CD4-positive, alpha-beta T cell (primary cell): ENCODE data around the gene NAXE. TPM values are rescaled to one million over a fixed set of nuclear protein-coding genes. Genes with fewer than 3 reads are reported as not detected.
"Not testable (repeated sequence)": the region's sequence is repeated elsewhere in the genome, so short reads cannot be mapped to it uniquely, and the experiment has no call there.

Experiments used
- ATAC-seq: fragments of 200-7000 bp; cut with Tn5 transposase; one replicate; pipeline ENCODE4 v1.10.0; 2022; ENCODE audit warnings: mild to moderate bottlenecking; ENCODE audit not compliant: poor library complexity
- CTCF ChIA-PET: fragments of 350-600 bp; sonication (Branson Sonifier 250); formaldehyde crosslinking; loops from one replicate; lab custom pipeline; 2021; ENCODE audit warnings: antibody characterized with exemption, inconsistent platforms; lab: Charles Lee
- POLR2A ChIA-PET: fragments of 350-600 bp; sonication (Branson Sonifier 250); formaldehyde crosslinking; loops from one replicate; lab custom pipeline; 2021; ENCODE audit warnings: antibody characterized with exemption, inconsistent platforms; lab: Charles Lee
- DNase-seq, 14 experiments: peaks; one replicate each; pipeline ENCODE4 v3.0.0-alpha.2; 2013 to 2020; ENCODE audit warnings: mixed read lengths in 2 of 14
- H3K27ac ChIP-seq, 2 donors: one replicate each; pipeline versions ENCODE4 v1.5.1 to v1.7.0; 2013; ENCODE audit warnings: low read length in 2 of 2, low read depth in 1 of 2, mild to moderate bottlenecking in 1 of 2
- H3K27me3 ChIP-seq, 2 experiments: 1 replicate in 1 of 2; 2 replicates in 1 of 2; pipeline versions ENCODE4 v1.6.1 to v1.7.0; 2013; ENCODE audit warnings: low read length in 2 of 2, control low read depth in 1 of 2, mild to moderate bottlenecking in 1 of 2, moderate library complexity in 1 of 2; ENCODE audit not compliant: insufficient read depth in 2 of 2, control insufficient read depth in 1 of 2
- H3K36me3 ChIP-seq: one replicate; pipeline ENCODE4 v1.6.1; 2013; ENCODE audit warnings: low read length, control low read depth; ENCODE audit not compliant: insufficient read depth
- H3K4me1 ChIP-seq: one replicate; pipeline ENCODE4 v1.6.1; 2013; ENCODE audit warnings: low read length, control low read depth; ENCODE audit not compliant: insufficient read depth
- H3K4me3 ChIP-seq: one replicate; pipeline ENCODE4 v1.5.1; 2013; ENCODE audit warnings: mild to moderate bottlenecking, low read length, moderate library complexity
- H3K9me3 ChIP-seq, 2 experiments: 1 replicate in 1 of 2; 2 replicates in 1 of 2; pipeline versions ENCODE4 v1.6.1 to v1.7.0; 2013; ENCODE audit warnings: low read length in 2 of 2, mild to moderate bottlenecking in 2 of 2, control low read depth in 1 of 2, moderate library complexity in 1 of 2; ENCODE audit not compliant: control insufficient read depth in 1 of 2, insufficient read depth in 1 of 2
- H3K27ac Mint-ChIP-seq: one replicate; pipeline ENCODE4 v1.8.0; 2020; ENCODE audit warnings: mixed read lengths
- H3K27me3 Mint-ChIP-seq: one replicate; pipeline ENCODE4 v1.8.0; 2021; ENCODE audit warnings: mixed read lengths
- H3K36me3 Mint-ChIP-seq: one replicate; pipeline ENCODE4 v1.8.0; 2021; ENCODE audit warnings: low read depth, mixed read lengths
- H3K4me1 Mint-ChIP-seq: one replicate; pipeline ENCODE4 v1.8.0; 2021; ENCODE audit warnings: low read depth, mixed read lengths
- H3K4me3 Mint-ChIP-seq: one replicate; pipeline ENCODE4 v1.8.0; 2020; ENCODE audit warnings: mild to moderate bottlenecking, mixed read lengths
- H3K9me3 Mint-ChIP-seq: one replicate; pipeline ENCODE4 v1.8.0; 2020; ENCODE audit warnings: mixed read lengths
- intact Hi-C, 2 experiments: fragments of 100-400 bp; cut with DNase I in 1 of 2; cut with micrococcal nuclease in 1 of 2; formaldehyde crosslinking; loops; one replicate each; pipeline versions ENCODE4 v1.15.1 to v1.9.0; 2023 to 2025; cut with DNase I, micrococcal nuclease
- total RNA-seq, 174 experiments: library from RNA in 2 of 174; stranded (reverse) in 2 of 174; gene quantifications; one replicate each; pipeline ENCODE4 v1.2.3 and lab custom pipeline; 2021 to 2026
- TF ChIP-seq, protein P1 (sequence below): fragments of 200-600 bp; IDR thresholded peaks from one replicate; pipeline ENCODE4 v1.8.0; 2022; ENCODE audit warnings: antibody characterized with exemption, mild to moderate bottlenecking

NAXE gene
- total RNA-seq, 2 experiments from 2014 or later = 23.3 to 27.8 TPM

DNA sequence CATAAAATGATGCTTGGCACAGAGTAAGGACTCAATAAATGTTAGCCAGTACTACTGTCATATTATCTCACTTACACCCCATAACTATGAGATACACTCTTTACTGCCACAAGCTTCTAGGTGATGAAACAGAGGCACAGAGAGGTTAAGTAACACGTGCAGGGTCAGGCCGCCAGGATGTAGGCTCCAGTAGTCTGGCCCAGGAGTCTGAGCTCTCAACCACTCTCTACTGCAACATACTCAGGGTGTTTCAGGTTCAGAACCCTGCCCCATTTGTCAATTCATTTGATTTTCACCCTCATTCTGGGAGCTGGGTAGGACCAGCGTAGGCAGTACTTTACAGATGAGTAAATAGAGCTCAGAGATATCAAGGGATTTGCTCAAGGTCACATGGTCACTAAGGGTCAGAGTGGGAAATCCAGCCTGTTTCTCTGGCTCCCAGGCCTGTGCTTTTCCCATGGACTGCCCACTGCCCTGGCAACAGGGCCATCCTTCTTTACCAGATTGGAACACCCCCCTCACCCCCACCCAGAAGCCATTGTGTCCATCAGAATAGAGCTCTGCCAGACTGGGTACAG lies 40.4 kb upstream of the NAXE start:
- ChIA-PET CTCF (interaction anchor here (0.9 to 2.3 kb wide), 2 partner anchors 70 to 105 kb away, joined by 3 to 5 read pairs; no protein-coding TSS in a partner anchor), POLR2A (no interaction called here)
- intact Hi-C loops = no loop called here
- Mint-ChIP-seq H3K27me3 (no peaks in the 10 kb centered on the region), H3K4me3 (no peak overlapping the region), H3K4me1 (no peaks in the 10 kb centered on the region), H3K36me3 (no peaks in the 10 kb centered on the region), H3K27ac (no peak overlapping the region), H3K9me3 (no peaks in the 10 kb centered on the region)
- H3K9me3 ChIP-seq = no peaks in the 10 kb centered on the region
- H3K4me3 ChIP-seq = no peak overlapping the region
- DNase-seq = no peak
- no peaks in the 10 kb centered on the region for H3K36me3 ChIP-seq
- ATAC-seq = no peak
- TF ChIP-seq, protein P1, sequence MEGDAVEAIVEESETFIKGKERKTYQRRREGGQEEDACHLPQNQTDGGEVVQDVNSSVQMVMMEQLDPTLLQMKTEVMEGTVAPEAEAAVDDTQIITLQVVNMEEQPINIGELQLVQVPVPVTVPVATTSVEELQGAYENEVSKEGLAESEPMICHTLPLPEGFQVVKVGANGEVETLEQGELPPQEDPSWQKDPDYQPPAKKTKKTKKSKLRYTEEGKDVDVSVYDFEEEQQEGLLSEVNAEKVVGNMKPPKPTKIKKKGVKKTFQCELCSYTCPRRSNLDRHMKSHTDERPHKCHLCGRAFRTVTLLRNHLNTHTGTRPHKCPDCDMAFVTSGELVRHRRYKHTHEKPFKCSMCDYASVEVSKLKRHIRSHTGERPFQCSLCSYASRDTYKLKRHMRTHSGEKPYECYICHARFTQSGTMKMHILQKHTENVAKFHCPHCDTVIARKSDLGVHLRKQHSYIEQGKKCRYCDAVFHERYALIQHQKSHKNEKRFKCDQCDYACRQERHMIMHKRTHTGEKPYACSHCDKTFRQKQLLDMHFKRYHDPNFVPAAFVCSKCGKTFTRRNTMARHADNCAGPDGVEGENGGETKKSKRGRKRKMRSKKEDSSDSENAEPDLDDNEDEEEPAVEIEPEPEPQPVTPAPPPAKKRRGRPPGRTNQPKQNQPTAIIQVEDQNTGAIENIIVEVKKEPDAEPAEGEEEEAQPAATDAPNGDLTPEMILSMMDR = no peak
- no peak overlapping the region for H3K27ac ChIP-seq
- H3K4me1 ChIP-seq = no peaks in the 10 kb centered on the region
- H3K27me3 ChIP-seq = no peaks in the 10 kb centered on the region

DNA sequence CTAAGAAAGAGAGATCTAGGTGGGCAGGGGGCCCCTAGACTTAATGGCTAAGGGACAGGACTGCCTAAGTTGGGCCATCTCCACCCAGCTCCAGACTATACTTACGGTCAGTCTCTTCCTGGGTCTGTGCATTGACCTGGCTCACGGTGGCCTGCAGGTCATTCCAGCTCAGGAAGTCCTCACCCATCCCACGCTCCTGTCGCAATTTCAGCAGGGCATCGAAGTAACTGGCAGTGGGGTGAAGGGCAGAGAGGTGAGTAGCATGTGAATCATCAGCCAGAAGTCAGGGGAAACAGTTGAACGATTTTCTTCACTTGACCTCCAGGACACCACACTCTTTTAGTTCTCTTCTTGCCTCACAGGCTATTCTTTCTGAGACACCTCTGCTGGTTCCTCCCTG lies 39.7 kb upstream of the NAXE start:
- Mint-ChIP-seq H3K9me3 (no peaks in the 10 kb centered on the region), H3K27ac (no peak overlapping the region), H3K4me1 (no peaks in the 10 kb centered on the region), H3K36me3 (no peaks in the 10 kb centered on the region), H3K27me3 (no peaks in the 10 kb centered on the region), H3K4me3 (no peak overlapping the region)
- DNase-seq (peak in 2 of 14 experiments; percentile 32 to 50), ATAC-seq (no peak)
- Histone ChIP-seq H3K9me3 (no peaks in the 10 kb centered on the region), H3K27me3 (no peaks in the 10 kb centered on the region), H3K4me1 (no peaks in the 10 kb centered on the region), H3K4me3 (no peak overlapping the region), H3K27ac (no peak overlapping the region), H3K36me3 (no peaks in the 10 kb centered on the region)
- TF ChIP-seq, protein P1 = no peak
- intact Hi-C loops = no loop called here
- ChIA-PET CTCF (interaction anchor here (2.3 kb wide), 1 partner anchor 71 kb away, joined by 5 read pairs; no protein-coding TSS in a partner anchor), POLR2A (no interaction called here)

DNA sequence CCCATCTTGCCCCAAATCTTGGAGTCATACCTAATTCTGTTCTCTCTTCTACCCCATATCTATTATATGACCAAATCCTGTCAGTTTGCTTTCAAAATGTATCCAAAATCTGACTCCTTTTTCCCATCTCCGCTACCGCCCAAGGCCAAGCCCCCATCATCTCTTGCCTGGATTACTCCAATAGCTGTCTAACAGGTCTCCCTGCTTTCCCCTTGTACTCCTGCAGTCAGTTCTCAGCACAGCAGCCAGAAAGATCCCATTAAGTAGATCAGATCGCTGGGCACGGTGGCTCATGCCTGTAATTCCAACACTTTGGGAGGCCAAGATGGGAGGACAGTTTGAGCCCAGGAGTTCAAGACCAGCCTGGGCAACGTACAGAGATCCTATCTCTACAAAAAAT lies 39.1 kb upstream of the NAXE start:
- H3K4me3 Mint-ChIP-seq = no peak overlapping the region
- H3K36me3 ChIP-seq = no peaks in the 10 kb centered on the region
- H3K9me3 Mint-ChIP-seq = no peaks in the 10 kb centered on the region
- H3K4me1 Mint-ChIP-seq = no peaks in the 10 kb centered on the region
- no peak overlapping the region for H3K27ac ChIP-seq
- no peaks in the 10 kb centered on the region for H3K4me1 ChIP-seq
- CTCF ChIA-PET = interaction anchor here (2.3 kb wide), 1 partner anchor 72 kb away, joined by 5 read pairs; no protein-coding TSS in a partner anchor
- intact Hi-C loops = no loop called here
- no peak overlapping the region for H3K4me3 ChIP-seq
- POLR2A ChIA-PET = no interaction called here
- no peaks in the 10 kb centered on the region for H3K9me3 ChIP-seq
- DNase-seq (no peak), ATAC-seq (no peak)
- no peaks in the 10 kb centered on the region for H3K27me3 Mint-ChIP-seq
- H3K27me3 ChIP-seq = no peaks in the 10 kb centered on the region
- TF ChIP-seq, protein P1 = no peak
- no peaks in the 10 kb centered on the region for H3K36me3 Mint-ChIP-seq
- H3K27ac Mint-ChIP-seq = no peak overlapping the region

DNA sequence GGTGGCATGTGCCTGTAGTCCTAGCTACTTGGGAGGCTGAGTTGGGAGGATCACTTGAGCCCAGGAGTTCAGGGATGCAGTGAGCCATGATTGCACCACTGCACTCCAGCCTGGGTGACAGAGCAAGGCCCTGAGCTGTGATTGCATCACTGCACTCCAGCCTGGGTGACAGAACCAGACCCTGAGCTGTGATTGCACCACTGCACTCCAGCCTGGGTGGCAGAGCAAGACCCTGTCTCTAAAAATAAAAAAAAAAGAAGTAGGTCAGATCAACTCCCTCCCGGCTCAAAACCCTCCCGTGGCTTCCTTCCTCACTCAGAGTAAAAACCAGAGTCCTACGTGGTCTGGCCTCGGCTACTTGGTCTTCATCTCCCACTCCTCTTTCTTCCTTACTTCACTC lies 38.6 kb upstream of the NAXE start:
- H3K27me3 ChIP-seq, H3K27ac Mint-ChIP-seq, H3K9me3 Mint-ChIP-seq, H3K4me3 ChIP-seq, H3K36me3 ChIP-seq, intact Hi-C loops, H3K27ac ChIP-seq, H3K4me1 ChIP-seq, H3K9me3 ChIP-seq, H3K4me3 Mint-ChIP-seq, H3K27me3 Mint-ChIP-seq, POLR2A ChIA-PET, ATAC-seq, H3K36me3 Mint-ChIP-seq, H3K4me1 Mint-ChIP-seq: not testable (repeated sequence)
- CTCF ChIA-PET = interaction anchor here (2.3 kb wide), 1 partner anchor 72 kb away, joined by 5 read pairs; no protein-coding TSS in a partner anchor
- peak in 3 of 14 experiments; percentile 3 to 62 (median 40) for DNase-seq
